ENCODE measurements around the gene FIBP. TPM values are rescaled to one million over a fixed set of nuclear protein-coding genes. Genes with fewer than 3 reads are reported as not detected.

FIBP gene
- total RNA-seq, 4 donors from 2014 or later = 33.2 to 74.3 (median 48.6) TPM

DNA sequence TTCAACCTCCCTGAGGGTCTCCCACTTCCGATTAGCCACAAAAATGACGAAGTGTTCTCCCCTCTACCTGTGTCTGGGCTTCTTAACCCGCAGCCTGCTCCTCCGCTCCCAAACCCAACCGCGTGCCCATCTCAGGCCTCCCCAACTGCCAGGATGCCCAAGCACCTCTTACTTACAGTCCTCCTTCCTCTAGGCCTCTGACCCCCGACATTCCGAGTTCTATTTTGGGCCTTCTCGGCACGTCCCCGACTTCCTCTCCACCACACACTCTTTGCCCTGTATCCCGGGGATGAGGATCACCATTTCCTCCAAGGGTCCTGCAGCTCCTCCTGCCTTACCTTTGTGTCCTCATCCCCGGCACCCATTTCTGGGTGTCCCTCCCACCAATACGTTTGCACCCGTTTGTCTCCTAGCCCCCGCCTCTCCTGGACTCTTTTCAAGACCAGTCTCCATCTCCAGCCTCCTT lies 28.4 kb downstream of the FIBP start:
- peaks cover 30 to 56% (median 47%) of the 10 kb centered on the region in 4 donors for H3K36me3 ChIP-seq
- peak overlapping the region; percentile 98 to 100 (median 98) for H3K27ac ChIP-seq (replicated peaks in 1 of 4)
- DNase-seq (ENCODE audit: extremely low spot score) = no peak
- intact Hi-C loops (cut with DNase I) = no loop called here
- no peaks in the 10 kb centered on the region for H3K27me3 ChIP-seq
- no peaks in the 10 kb centered on the region for H3K9me3 ChIP-seq
- TF ChIP-seq POLR2A (IDR thresholded peaks at IDR 0.05; ENCODE audit: low read depth) = no peak
- TF ChIP-seq EP300 (IDR thresholded peaks at IDR 0.05) = no peak
- TF ChIP-seq, protein P1, sequence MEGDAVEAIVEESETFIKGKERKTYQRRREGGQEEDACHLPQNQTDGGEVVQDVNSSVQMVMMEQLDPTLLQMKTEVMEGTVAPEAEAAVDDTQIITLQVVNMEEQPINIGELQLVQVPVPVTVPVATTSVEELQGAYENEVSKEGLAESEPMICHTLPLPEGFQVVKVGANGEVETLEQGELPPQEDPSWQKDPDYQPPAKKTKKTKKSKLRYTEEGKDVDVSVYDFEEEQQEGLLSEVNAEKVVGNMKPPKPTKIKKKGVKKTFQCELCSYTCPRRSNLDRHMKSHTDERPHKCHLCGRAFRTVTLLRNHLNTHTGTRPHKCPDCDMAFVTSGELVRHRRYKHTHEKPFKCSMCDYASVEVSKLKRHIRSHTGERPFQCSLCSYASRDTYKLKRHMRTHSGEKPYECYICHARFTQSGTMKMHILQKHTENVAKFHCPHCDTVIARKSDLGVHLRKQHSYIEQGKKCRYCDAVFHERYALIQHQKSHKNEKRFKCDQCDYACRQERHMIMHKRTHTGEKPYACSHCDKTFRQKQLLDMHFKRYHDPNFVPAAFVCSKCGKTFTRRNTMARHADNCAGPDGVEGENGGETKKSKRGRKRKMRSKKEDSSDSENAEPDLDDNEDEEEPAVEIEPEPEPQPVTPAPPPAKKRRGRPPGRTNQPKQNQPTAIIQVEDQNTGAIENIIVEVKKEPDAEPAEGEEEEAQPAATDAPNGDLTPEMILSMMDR (IDR thresholded peaks at IDR 0.05) = no peak
- no peak for TF ChIP-seq POLR2AphosphoS5 (IDR thresholded peaks at IDR 0.05)
- H3K4me3 ChIP-seq = peak overlapping the region; percentile 98 to 100 (median 99)
- peaks cover 41 to 68% (median 66%) of the 10 kb centered on the region in 4 donors for H3K4me1 ChIP-seq
- under 1% methylated on average over 16 of the region's 16 CpGs for WGBS

DNA sequence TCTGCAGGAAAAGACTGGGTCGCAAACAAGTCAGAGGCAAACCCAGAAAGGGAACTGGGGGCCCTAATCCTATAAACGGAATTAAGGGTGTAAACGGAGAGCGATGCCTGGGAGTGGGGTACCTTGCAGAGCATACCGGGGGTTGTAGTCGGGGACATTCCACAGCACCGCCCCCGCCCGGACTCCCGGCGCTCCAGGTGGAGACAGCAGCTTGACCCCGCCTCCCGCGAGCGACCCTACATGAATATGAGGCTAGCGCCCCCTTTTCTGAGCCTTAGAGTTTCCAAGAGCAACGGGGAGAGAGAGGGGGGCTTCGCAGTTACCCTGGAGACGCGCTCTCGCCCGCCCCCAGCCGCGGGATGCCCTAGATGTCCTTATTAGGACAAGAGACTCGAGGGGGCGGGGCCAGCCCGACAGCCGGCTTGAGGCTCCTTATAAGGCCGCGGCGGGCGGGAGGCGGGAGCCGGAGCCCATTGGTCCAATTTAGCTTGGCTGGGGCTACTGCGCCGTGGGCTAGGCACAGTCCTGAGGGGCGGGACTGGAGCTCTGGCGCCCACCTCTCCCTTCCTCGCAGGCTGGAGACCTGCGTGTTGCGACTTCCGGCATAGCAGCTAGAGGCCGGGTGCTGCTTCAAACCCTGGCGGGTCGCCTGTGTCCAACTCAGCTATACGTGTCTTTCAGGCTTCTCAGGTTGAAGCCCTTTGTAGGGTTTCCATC lies 29.0 kb downstream of the FIBP start:
- peak; percentile 100 for DNase-seq (ENCODE audit: extremely low spot score)
- intact Hi-C loops (cut with DNase I) = no loop called here
- Histone ChIP-seq H3K4me3 (peak overlapping the region; percentile 98 to 100 (median 99)), H3K27ac (replicated peaks in 1 of 4) (peak overlapping the region; percentile 98 to 100 (median 98)), H3K36me3 (peaks cover 30 to 56% (median 47%) of the 10 kb centered on the region in 4 donors), H3K27me3 (no peaks in the 10 kb centered on the region), H3K9me3 (no peaks in the 10 kb centered on the region), H3K4me1 (peaks cover 41 to 72% (median 70%) of the 10 kb centered on the region in 4 donors)
- 1% methylated on average over 25 of the region's 46 CpGs for WGBS
- TF ChIP-seq EP300 (IDR thresholded peaks at IDR 0.05) (no peak), POLR2A (IDR thresholded peaks at IDR 0.05; ENCODE audit: low read depth) (peak; percentile 95), POLR2AphosphoS5 (IDR thresholded peaks at IDR 0.05) (peak; percentile 99 to 100)
- TF ChIP-seq, protein P1 (IDR thresholded peaks at IDR 0.05) = peak in 2 of 3 experiments; percentile 9

DNA sequence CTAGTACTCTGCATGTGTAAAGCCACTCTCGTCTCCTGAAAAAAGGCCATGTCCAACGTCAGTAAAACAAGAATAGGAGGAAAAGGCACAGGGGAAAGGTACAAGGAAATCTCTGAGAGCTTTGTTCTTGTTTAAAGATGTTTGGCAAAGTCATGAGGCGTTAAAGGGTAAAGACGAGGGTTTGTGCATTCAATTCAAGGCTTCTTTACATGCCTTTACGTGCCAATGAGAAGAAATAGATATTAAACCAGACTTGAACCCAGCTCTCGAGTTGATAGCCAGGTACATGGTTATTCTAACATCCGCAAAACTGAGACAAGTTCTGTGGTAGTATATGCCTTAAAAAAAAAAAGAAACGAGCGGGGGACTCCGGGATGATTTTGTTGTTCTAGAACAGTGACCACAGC lies 29.6 kb downstream of the FIBP start:
- TF ChIP-seq, protein P1 (IDR thresholded peaks at IDR 0.05) = no peak
- no peak for TF ChIP-seq POLR2AphosphoS5 (IDR thresholded peaks at IDR 0.05)
- TF ChIP-seq POLR2A (IDR thresholded peaks at IDR 0.05; ENCODE audit: low read depth) = no peak
- no peak for TF ChIP-seq EP300 (IDR thresholded peaks at IDR 0.05)
- Histone ChIP-seq H3K4me1 (peaks cover 41 to 76% (median 72%) of the 10 kb centered on the region in 4 donors), H3K36me3 (peaks cover 30 to 56% (median 47%) of the 10 kb centered on the region in 4 donors), H3K4me3 (peak overlapping the region; percentile 98 to 100 (median 99)), H3K27ac (replicated peaks in 1 of 4) (peak overlapping the region; percentile 98 to 100 (median 98)), H3K27me3 (no peaks in the 10 kb centered on the region), H3K9me3 (no peaks in the 10 kb centered on the region)
- WGBS = 0% methylated on average over 10 of the region's 10 CpGs
- DNase-seq (ENCODE audit: extremely low spot score) = no peak
- intact Hi-C loops (cut with DNase I) = no loop called here

DNA sequence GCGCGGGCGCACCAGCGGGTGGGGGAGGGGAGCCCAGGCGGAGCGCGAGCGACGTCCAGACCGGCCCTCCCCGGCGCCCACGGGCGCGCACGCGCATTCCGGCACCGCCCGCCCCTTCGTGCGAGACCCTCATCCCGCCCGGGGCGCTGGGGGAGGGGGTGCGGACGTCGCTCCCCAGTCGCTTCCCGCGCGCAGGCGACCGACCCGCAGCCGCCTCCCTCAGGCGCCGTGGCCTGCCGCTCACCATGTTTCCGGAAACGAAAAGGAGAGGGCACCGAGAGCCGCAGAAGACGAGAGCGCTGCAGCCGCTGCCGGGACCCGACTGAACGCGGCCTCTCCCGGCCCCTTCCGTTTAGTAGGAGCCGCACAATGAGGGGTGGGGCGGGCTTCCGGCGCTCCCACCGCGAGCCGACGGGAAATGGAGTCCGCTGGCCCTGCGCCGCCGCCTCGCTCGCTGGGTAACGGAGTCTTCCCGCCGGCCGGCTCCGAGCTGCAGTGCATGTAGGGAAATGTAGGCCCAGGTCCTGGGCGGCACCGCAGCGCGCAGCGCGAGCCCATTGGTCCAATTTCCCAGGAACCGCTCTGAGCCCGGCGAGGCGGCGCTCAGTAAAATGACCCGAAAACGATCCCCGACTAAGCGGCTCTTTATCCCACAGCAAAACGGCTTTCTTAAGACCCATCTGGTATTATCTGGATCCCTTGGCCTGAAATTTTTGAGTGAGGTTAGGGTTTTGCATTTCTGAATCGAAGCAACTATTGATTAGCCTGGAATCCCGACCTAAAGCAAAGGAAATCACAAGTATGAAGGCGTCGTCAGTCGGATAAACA lies 30.2 kb downstream of the FIBP start, which contains the start of gene CFL1:
Gene CFL1 (minus strand): TSS at position 328 of the 828 bp plus-strand sequence. CDS start 81 bp downstream, at position 247.
- DNase-seq (ENCODE audit: extremely low spot score) = peak; percentile 99
- Histone ChIP-seq H3K9me3 (no peaks in the 10 kb centered on the region), H3K4me3 (peak within 1 kb of the TSS; percentile 98 to 100 (median 99)), H3K27ac (replicated peaks in 1 of 4) (peak within 1 kb of the TSS; percentile 98 to 100 (median 98)), H3K36me3 (peaks cover 26 to 56% (median 47%) of the 10 kb centered on the region in 4 donors), H3K4me1 (peaks cover 40 to 76% (median 70%) of the 10 kb centered on the region in 4 donors), H3K27me3 (no peaks in the 10 kb centered on the region)
- WGBS = 1% methylated on average over 30 of the region's 92 CpGs
- no peak for TF ChIP-seq EP300 (IDR thresholded peaks at IDR 0.05)
- TF ChIP-seq, protein P1 (IDR thresholded peaks at IDR 0.05) = peak in 1 of 3 experiments; percentile 27
- peak; percentile 98 for TF ChIP-seq POLR2A (IDR thresholded peaks at IDR 0.05; ENCODE audit: low read depth)
- peak; percentile 99 for TF ChIP-seq POLR2AphosphoS5 (IDR thresholded peaks at IDR 0.05)
- intact Hi-C loops (cut with DNase I) = no loop called here
